B cell (primary cell): ENCODE data around the gene RTL1. TPM values are rescaled to one million over a fixed set of nuclear protein-coding genes. Genes with fewer than 3 reads are reported as not detected.

Source experiments
- ATAC-seq: fragments of 200-7000 bp; cut with Tn5 transposase; one replicate; pipeline ENCODE4 v1.10.0; 2021; ENCODE audit warnings: low read depth, mild to moderate bottlenecking, moderate number of reproducible peaks, moderate library complexity
- CTCF ChIA-PET: fragments of 350-600 bp; sonication (Branson Sonifier 250); formaldehyde crosslinking; loops from one replicate; lab custom pipeline; 2021; ENCODE audit warnings: antibody characterized with exemption, inconsistent platforms; lab: Charles Lee
- POLR2A ChIA-PET: fragments of 350-600 bp; sonication (Branson Sonifier 250); formaldehyde crosslinking; loops from one replicate; lab custom pipeline; 2021; ENCODE audit warnings: antibody characterized with exemption; lab: Charles Lee
- DNase-seq: peaks from one replicate; pipeline ENCODE4 v3.0.0; 2013
- H2AFZ ChIP-seq: 2 replicates; pipeline ENCODE4 v1.6.1; 2012; ENCODE audit warnings: mild to moderate bottlenecking, low read depth, low read length; ENCODE audit not compliant: insufficient read depth, poor library complexity, severe bottlenecking
- H3K27ac ChIP-seq, 2 donors: 1 replicate in 1 of 2; 2 replicates in 1 of 2; pipeline ENCODE4 v1.5.1; 2012 to 2013; ENCODE audit warnings: low read length in 2 of 2, mild to moderate bottlenecking in 2 of 2, moderate library complexity in 1 of 2
- H3K27me3 ChIP-seq, 4 experiments: fragments of 200-600 bp in 1 of 4; sonication (generic) in 1 of 4; replicated peaks in 1 of 4; 1 replicate in 2 of 4; 2 replicates in 2 of 4; pipeline versions ENCODE4 v1.6.1 to v1.7.0; 2013 to 2016; ENCODE audit warnings: low read length in 3 of 4, mild to moderate bottlenecking in 2 of 4, mixed read lengths in 1 of 4, moderate library complexity in 1 of 4; ENCODE audit not compliant: insufficient read depth in 4 of 4, control insufficient read depth in 3 of 4; ENCODE audit errors: control extremely low read depth in 1 of 4
- H3K36me3 ChIP-seq, 2 experiments: replicated peaks in 1 of 2; 1 replicate in 1 of 2; 2 replicates in 1 of 2; pipeline versions ENCODE4 v1.6.1 to v1.7.1; 2013; ENCODE audit warnings: low read length in 1 of 2; ENCODE audit not compliant: insufficient read depth in 2 of 2, control insufficient read depth in 1 of 2; ENCODE audit errors: control extremely low read depth in 1 of 2, extremely low read depth in 1 of 2
- H3K4me1 ChIP-seq, 2 donors: fragments of 200-600 bp in 1 of 2; sonication (generic) in 1 of 2; 1 replicate in 1 of 2; 2 replicates in 1 of 2; pipeline versions ENCODE4 v1.5.1 to v1.6.1; 2013 to 2017; ENCODE audit warnings: low read length in 2 of 2; ENCODE audit not compliant: control insufficient read depth in 2 of 2, insufficient read depth in 2 of 2
- H3K4me2 ChIP-seq: replicated peaks from 2 replicates; pipeline ENCODE3; 2012; ENCODE audit warnings: mild to moderate bottlenecking, low read depth, low read length; ENCODE audit not compliant: poor library complexity, severe bottlenecking
- H3K4me3 ChIP-seq, 5 experiments: fragments of 200-600 bp in 1 of 5; sonication (generic) in 1 of 5; 1 replicate in 3 of 5; 2 replicates in 2 of 5; pipeline versions ENCODE4 v1.5.1 to v1.7.0; 2011 to 2016; ENCODE audit warnings: low read length in 4 of 5, mild to moderate bottlenecking in 4 of 5, low read depth in 2 of 5, control low read depth in 1 of 5, moderate library complexity in 1 of 5; ENCODE audit not compliant: insufficient read depth in 1 of 5; ENCODE audit errors: control extremely low read depth in 1 of 5, extremely low read depth in 1 of 5
- H3K79me2 ChIP-seq: fragments of 200-600 bp; sonication (generic); one replicate; pipeline ENCODE4 v1.6.0; 2016; ENCODE audit warnings: low read length; ENCODE audit not compliant: control insufficient read depth, insufficient read depth
- H3K9ac ChIP-seq: fragments of 200-600 bp; sonication (generic); 2 replicates; pipeline ENCODE4 v1.6.1; 2017; ENCODE audit warnings: mild to moderate bottlenecking, low read length, moderate library complexity
- H3K9me3 ChIP-seq, 3 donors: one replicate each; pipeline versions ENCODE4 v1.6.1 to v1.7.1; 2013; ENCODE audit warnings: low read length in 2 of 3; ENCODE audit not compliant: control insufficient read depth in 2 of 3, insufficient read depth in 1 of 3; ENCODE audit errors: control extremely low read depth in 1 of 3
- H4K20me1 ChIP-seq: 2 replicates; pipeline ENCODE4 v1.6.0; 2012; ENCODE audit warnings: mild to moderate bottlenecking, low read length; ENCODE audit not compliant: insufficient read depth, control insufficient read depth, poor library complexity, severe bottlenecking
- H3K27ac Mint-ChIP-seq: one replicate; pipeline ENCODE4 v1.8.0; 2021; ENCODE audit warnings: mixed read lengths
- H3K27me3 Mint-ChIP-seq: one replicate; pipeline ENCODE4 v1.8.0; 2021; ENCODE audit warnings: mixed read lengths
- H3K4me1 Mint-ChIP-seq: one replicate; pipeline ENCODE4 v1.8.0; 2021; ENCODE audit warnings: mixed read lengths
- H3K4me3 Mint-ChIP-seq: one replicate; pipeline ENCODE4 v1.8.0; 2021; ENCODE audit warnings: mixed read lengths
- H3K9me3 Mint-ChIP-seq: one replicate; pipeline ENCODE4 v1.8.0; 2022; ENCODE audit warnings: mixed read lengths; ENCODE audit not compliant: insufficient read depth
- CTCF ChIP-seq: fragments of 200-600 bp; IDR thresholded peaks from one replicate; pipeline ENCODE4 v1.8.0; 2022; ENCODE audit warnings: antibody characterized with exemption, mild to moderate bottlenecking
- EZH2 ChIP-seq: IDR thresholded peaks from 2 replicates; pipeline ENCODE4 v1.6.1; 2012; ENCODE audit warnings: borderline replicate concordance, low read depth, mild to moderate bottlenecking, moderate library complexity, low read length; ENCODE audit not compliant: insufficient read depth, poor library complexity, severe bottlenecking
- WGBS: methylation state at CpG from one replicate; pipeline ENCODE4 v1.1.5; 2013; ENCODE audit warnings: missing lambda C conversion rate; ENCODE audit not compliant: insufficient coverage; 5-methylcytosine and 5-hydroxymethylcytosine counted together
- intact Hi-C: fragments of 100-400 bp; cut with micrococcal nuclease; formaldehyde crosslinking; loops from one replicate; pipeline ENCODE4 v1.10.0; 2022
- polyA plus RNA-seq: library from polyadenylated mRNA; depleted of rRNA; stranded (reverse); fragments of >200 nt; gene quantifications from 2 replicates; pipeline ENCODE4 v1.2.3, GENCODE V29; 2012
- total RNA-seq, 2 donors: library from RNA; stranded (reverse); fragments of 120-200 nt in 1 of 2; gene quantifications; 1 replicate in 1 of 2; 2 replicates in 1 of 2; pipeline versions ENCODE4 v1.2.3 to v1.2.4, GENCODE V29; 2013 to 2022

The RTL1 gene
- total and polyA plus RNA-seq, 2 donors (not counting 1 experiment from before 2014, with no cell fraction given), result not detected

- CTCF ChIA-PET, result no interaction called here
- intact Hi-C loops, result no loop called here
- no peak for DNase-seq
Measured at GRCh38 chr14:100891501-100892445, 11.7 kb downstream of the RTL1 start.

More at GRCh38 chr14:100891501-100892445, 11.7 kb downstream of the RTL1 start:
- Histone ChIP-seq H4K20me1 (no peaks in the 10 kb centered on the region), H3K27me3 (peaks cover 0 to 4% (median 0%) of the 10 kb centered on the region in 4 experiments), H3K79me2 (no peaks in the 10 kb centered on the region), H3K4me2 (no peak overlapping the region), H3K4me3 (no peak overlapping the region), H2AFZ (no peak overlapping the region), H3K36me3 (no peaks in the 10 kb centered on the region), H3K4me1 (no peaks in the 10 kb centered on the region), H3K27ac (no peak overlapping the region), H3K9me3 (no peaks in the 10 kb centered on the region), H3K9ac (no peak overlapping the region)
- TF ChIP-seq EZH2 (no peak), CTCF (no peak)
- no peak for ATAC-seq
- no peaks in the 10 kb centered on the region for H3K9me3 Mint-ChIP-seq
- 89% methylated on average over 10 of the region's 13 CpGs for WGBS
- POLR2A ChIA-PET, result no interaction called here
- H3K27me3 Mint-ChIP-seq, result peaks cover 11% of the 10 kb centered on the region
- H3K4me1 Mint-ChIP-seq, result no peaks in the 10 kb centered on the region
- H3K4me3 Mint-ChIP-seq, result no peak overlapping the region
- no peak overlapping the region for H3K27ac Mint-ChIP-seq
